ENCODE measurements around the gene ITIH3.
"Not testable (repeated sequence)": the region's sequence is repeated elsewhere in the genome, so short reads cannot be mapped to it uniquely, and the experiment has no call there.

The ITIH3 gene

GRCh38 chr3:52794612-52795099 is at the start of gene ITIH3:
Gene ITIH3 (plus strand): TSS chr3:52794796. CDS start chr3:52794804, 8 bp downstream.
- no peak within 1 kb of the TSS for H3K4me3 ChIP-seq (ENCODE audit: low read depth, low read length)

DNA sequence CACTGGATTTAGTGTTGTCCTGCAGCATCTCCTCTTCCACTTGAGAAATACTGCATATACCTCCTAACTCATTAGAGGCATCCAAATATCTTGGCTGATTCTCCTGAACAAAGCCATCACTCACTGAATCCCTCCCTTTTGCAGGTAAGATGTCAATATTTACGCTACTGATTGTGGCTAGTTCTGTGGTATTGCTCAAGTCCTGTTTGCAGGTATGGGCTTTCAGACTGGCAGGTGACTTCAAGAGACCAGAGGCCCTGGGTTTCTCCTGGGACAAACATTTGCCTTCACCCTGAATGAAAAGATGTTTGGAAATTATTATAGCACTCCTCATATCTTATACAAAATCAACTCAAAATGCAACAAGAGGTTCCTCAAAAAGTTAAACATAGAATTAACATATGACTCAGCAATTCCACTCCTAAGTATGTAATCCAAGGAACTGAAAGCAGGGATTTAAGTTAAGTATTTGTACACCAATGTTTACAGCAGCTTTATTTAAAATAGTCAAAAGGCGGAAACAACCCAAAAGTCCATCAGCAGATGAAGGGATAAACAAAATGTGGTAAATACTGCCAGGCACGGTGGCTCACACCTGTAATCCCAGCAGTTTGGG is 42.4 kb upstream of the ITIH3 start:
- no peak overlapping the region for H3K4me3 ChIP-seq (ENCODE audit: low read depth, low read length)

DNA sequence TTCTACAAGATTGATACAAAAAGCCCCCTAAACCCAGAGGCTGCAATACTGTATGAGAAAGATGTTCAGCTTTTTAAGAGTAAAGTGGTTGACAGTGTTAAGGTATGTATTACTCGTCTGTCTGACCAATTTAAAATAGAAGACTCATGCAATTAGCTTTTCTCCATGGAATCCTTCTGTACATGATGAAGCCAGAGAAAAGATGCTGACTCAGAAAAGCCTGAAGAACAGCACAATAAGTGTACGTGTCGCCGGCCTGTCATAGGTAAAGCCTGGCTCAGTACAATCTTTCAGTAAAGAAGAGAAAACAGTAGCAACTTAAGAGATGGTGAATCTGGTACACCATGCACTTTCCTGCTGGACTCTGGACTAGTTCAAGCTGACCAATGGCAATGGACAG is 40.2 kb upstream of the ITIH3 start:
- H3K4me3 ChIP-seq (ENCODE audit: low read depth, low read length) = no peak overlapping the region

GRCh38 chr3:52756141-52756540 is 38.5 kb upstream of the ITIH3 start:
- no peak overlapping the region for H3K4me3 ChIP-seq (ENCODE audit: low read depth, low read length)

- H3K4me3 ChIP-seq (ENCODE audit: low read depth, low read length) = no peak overlapping the region
Measured at GRCh38 chr3:52763466-52763865, 31.1 kb upstream of the ITIH3 start.

DNA sequence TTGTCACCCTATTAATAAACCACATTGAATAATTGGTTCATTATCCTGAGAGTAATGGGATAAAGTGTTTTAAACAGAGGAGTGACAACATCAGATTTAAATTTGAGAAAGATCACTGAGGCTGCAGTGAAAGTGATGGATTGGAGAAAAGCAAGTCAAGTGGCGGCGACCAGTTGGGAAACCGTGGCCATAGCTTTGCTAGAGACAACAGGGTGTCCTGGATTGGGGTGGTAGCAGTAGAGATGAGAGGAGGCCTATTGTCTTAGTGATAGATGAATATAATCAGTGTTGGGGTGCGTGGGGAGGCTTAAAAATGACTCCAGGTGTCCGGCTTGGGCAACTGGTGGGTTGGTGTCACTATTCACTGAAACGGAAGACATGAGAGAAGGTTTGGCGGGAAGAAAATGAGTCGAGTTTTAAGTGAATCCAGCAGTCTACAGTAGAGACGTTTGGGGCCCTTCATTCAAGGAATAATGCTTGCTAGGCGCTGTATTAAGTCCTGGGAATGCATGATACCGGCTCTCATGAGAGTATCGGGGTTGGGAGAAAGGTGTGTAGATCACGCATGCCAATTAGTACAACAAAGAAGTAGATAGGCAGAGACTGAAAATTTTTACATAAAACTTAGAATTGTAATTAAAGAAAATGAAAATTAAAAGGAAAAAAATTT is 24.7 kb upstream of the ITIH3 start:
- H3K4me3 ChIP-seq (ENCODE audit: low read depth, low read length) = peak overlapping the region; percentile 86

- peak within 1 kb of the TSS; percentile 86 for H3K4me3 ChIP-seq (ENCODE audit: low read depth, low read length)
Measured at GRCh38 chr3:52770496-52771333, 23.9 kb upstream of the ITIH3 start, which contains the start of gene NEK4. Gene NEK4 (minus strand): TSS chr3:52770940. CDS start chr3:52770746, 194 bp downstream.

GRCh38 chr3:52771334-52771681 is 23.3 kb upstream of the ITIH3 start:
- peak overlapping the region; percentile 86 for H3K4me3 ChIP-seq (ENCODE audit: low read depth, low read length)

GRCh38 chr3:52771702-52772101 is 22.9 kb upstream of the ITIH3 start:
- no peak overlapping the region for H3K4me3 ChIP-seq (ENCODE audit: low read depth, low read length)

- H3K4me3 ChIP-seq (ENCODE audit: low read depth, low read length) = no peak overlapping the region
Measured at GRCh38 chr3:52773361-52774065, 21.1 kb upstream of the ITIH3 start.

DNA sequence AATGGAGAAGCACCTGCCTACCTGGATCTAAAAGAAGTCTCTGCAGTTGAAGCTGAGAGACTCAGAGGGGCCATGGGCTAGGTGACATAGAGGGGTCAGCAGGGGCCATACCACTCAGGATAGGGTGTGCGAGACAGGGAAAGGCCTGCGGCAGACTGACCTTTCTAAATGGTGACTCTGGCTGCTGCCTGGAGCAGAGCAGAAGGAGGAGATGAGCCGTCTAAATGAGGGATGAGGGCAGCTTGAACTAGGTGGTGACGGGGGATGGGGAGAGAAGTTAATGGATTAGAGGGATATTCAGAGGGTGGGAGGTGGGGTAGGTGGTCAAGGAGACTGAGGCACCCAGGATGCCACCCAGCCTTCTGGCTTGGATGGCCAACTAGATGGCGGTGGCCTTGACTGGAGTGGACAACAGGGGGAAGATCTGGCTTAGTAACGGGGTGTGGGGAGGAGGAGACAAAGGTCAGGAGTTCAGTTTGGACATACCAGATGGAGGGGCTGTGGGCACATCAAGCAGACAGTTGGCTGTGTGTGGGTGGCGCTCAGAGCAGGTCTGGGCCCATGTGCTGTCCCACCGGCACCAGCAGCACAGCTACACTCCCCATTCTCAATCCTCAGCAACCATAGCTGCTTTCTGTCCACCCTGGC is 20.4 kb upstream of the ITIH3 start:
- H3K4me3 ChIP-seq (ENCODE audit: low read depth, low read length) = no peak overlapping the region

- H3K4me3 ChIP-seq (ENCODE audit: low read depth, low read length) = no peak overlapping the region
Measured at GRCh38 chr3:52774901-52775864, 19.4 kb upstream of the ITIH3 start.

DNA sequence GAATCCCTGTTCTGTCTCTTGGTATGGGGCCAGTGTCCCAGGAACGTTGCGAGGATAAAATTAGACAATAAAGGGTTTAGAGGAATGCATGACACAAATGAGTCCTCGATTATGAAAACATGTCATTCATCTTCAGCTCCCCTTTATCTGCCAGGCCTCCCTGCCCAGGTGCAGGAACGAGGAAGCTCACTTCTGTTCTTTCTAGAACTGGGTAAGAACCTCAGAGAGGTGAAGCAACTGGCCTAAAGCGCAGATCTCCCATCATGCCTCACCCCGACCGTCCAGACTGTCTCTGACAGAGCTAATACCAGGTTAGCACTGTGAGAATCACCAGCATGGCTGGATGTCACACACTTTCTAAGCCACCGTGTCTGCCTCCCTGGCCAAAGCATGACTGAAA is 18.7 kb upstream of the ITIH3 start:
- H3K4me3 ChIP-seq (ENCODE audit: low read depth, low read length) = no peak overlapping the region

- not testable (repeated sequence) for H3K4me3 ChIP-seq (ENCODE audit: low read depth, low read length)
Measured at GRCh38 chr3:52776486-52776885, 18.1 kb upstream of the ITIH3 start.

DNA sequence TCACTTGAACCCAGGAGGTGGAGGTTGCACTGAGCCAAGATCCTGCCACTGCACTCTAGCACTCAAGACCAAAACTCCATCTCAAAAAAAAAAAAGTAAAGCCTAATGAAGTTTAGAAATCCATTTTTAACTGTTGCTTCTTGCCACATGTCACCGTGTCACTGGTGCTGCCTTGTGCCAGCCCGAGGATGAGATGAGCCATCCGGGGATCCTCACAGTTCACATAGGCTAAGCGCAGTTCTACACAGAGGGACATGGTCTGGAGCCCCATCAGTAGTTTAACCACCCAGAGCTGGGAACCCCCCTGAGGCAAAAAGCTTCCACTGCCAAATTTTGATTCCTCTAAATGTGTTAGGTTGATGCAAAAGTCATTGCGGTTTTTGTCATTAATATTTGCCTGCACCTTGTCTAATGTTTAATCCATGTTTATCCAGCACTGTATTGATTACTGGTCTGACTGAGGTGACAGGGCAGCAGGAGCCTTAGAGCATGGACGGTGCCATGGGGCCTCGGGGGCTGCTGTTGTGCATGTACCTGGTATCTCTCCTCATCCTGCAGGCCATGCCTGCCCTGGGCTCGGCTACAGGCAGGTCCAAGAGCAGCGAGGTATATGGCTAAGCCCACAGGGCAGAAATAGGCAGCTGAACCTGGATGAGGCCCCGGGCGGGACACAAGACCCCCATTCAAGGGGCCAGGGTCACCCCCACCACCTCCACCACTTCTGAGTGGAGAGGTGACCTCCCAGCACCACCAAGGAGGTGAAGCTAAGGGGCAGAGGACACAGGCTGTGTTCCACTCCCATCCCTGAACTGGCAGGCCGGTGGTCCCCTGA is 17.3 kb upstream of the ITIH3 start, which contains the start of gene ITIH1:
Gene ITIH1 (plus strand): TSS at position 473 of the 832 bp plus-strand sequence. CDS start 17 bp downstream, at position 490.
- H3K4me3 ChIP-seq (ENCODE audit: low read depth, low read length) = no peak within 1 kb of the TSS

DNA sequence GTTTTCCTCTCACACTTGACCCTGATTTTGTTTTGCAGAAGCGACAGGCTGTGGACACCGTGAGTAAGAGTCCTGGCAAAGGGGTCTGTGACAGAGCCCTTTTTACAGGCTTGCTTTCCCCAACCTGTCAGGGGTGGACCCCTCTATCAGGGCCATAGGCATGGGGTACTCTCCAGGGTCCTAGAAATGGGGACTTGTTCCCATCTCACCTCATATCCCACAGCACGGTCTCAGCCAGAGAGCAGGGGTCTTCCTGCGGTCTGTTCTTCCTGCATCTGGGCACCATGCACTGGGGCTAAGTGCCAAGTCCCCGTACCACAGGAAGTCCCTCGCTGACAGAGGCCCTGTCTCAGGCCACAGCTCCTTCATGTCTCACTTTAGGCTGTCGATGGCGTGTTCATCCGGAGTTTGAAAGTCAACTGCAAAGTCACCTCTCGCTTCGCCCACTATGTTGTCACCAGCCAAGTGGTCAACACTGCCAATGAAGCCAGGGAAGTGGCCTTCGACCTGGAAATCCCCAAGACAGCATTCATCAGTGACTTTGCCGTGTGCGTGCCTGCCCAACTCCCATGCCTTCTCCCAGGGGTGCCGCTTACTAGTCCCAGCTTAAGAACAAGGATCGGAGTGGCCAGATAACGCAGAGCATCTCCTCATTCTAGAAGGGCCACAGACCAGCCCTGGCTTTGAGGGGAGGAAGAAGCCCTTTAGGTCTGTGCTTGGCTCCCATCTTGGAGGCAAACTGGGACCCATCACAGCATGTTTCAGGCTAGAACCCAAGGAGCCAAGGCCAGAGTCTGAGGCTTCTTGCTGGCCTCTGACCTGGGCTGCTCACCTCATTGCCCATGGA is 16.4 kb upstream of the ITIH3 start:
- H3K4me3 ChIP-seq (ENCODE audit: low read depth, low read length) = no peak overlapping the region

- H3K4me3 ChIP-seq (ENCODE audit: low read depth, low read length) = no peak overlapping the region
Measured at GRCh38 chr3:52779011-52779836, 15.4 kb upstream of the ITIH3 start.

All from iPS-11a (cell line).